ENCODE data around the gene ASXL1. TPM values are rescaled to one million over a fixed set of nuclear protein-coding genes. Genes with fewer than 3 reads are reported as not detected.
A peak's percentile ranks its signal among the peaks of the same experiment; 100 is the strongest.

ASXL1 gene
- total and polyA plus RNA-seq, 9 of the 15 experiments (the other 6 are each of a cell fraction or from before 2014, with no cell fraction given) = 6.5 to 65.3 (median 32.3) TPM

- no peak overlapping the region for H3K27ac ChIP-seq (ENCODE audit: extremely low read depth, low read depth, low read length)
- ChIA-PET POLR2A (interaction anchor here (0.6 kb wide), 1 partner anchor 198 kb away, joined by 3 read pairs; no protein-coding TSS in a partner anchor), CTCF (ENCODE audit: low intra/inter-chr PET ratio) (no interaction called here)
- H3K27me3 ChIP-seq (ENCODE audit: control insufficient read depth in 2 of 2, insufficient read depth in 2 of 2, low read length in 2 of 2) = no peaks in the 10 kb centered on the region
- H4K20me1 ChIP-seq (replicated peaks; ENCODE audit: control insufficient read depth, insufficient read depth, low read length) = peaks cover 4% of the 10 kb centered on the region; the same call in 1 of the 2 replicates
- WGBS (ENCODE audit: insufficient coverage, low coverage, missing lambda C conversion rate) = 89% methylated on average over 20 of the region's 20 CpGs
- H3K79me2 ChIP-seq (ENCODE audit: control insufficient read depth, insufficient read depth, low read length) = no peaks in the 10 kb centered on the region
- BruUV-seq (replicated peaks) = TSS peak; percentile 32
- no peaks in the 10 kb centered on the region for H3K9me1 ChIP-seq (ENCODE audit: control insufficient read depth, insufficient read depth, low read length)
- in situ Hi-C loops (cut with MboI) (no loop called here), intact Hi-C loops (cut with micrococcal nuclease) (no loop called here)
- H3K9ac ChIP-seq (ENCODE audit: insufficient read depth in 1 of 2, low read depth in 2 of 2, low read length in 2 of 2) = 0 out of 4 replicates have a peak overlapping the region, but pooled peaks of 1 of the 2 experiments have one; percentile 27
- H3K4me1 ChIP-seq (replicated peaks in 1 of 2; ENCODE audit: control insufficient read depth in 2 of 2, insufficient read depth in 2 of 2, low read length in 2 of 2) = 0 out of 5 replicates have a peak, but pooled peaks cover 0 to 3% of the 10 kb centered on the region in 2 experiments
- DNase-seq (ENCODE audit: extremely low read depth in 1 of 4, low spot score in 3 of 4) = no peak
- no peak for FAIRE-seq
- H3K4me3 ChIP-seq = no peak overlapping the region
- no peak for ATAC-seq
- TF ChIP-seq TRIM24 (IDR thresholded peaks at IDR 0.05) = no peak
- no peak for TF ChIP-seq POLR2G (IDR thresholded peaks at IDR 0.05; ENCODE audit: low read depth, low read length)
- TF ChIP-seq, protein P1, sequence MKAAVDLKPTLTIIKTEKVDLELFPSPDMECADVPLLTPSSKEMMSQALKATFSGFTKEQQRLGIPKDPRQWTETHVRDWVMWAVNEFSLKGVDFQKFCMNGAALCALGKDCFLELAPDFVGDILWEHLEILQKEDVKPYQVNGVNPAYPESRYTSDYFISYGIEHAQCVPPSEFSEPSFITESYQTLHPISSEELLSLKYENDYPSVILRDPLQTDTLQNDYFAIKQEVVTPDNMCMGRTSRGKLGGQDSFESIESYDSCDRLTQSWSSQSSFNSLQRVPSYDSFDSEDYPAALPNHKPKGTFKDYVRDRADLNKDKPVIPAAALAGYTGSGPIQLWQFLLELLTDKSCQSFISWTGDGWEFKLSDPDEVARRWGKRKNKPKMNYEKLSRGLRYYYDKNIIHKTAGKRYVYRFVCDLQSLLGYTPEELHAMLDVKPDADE (conservative IDR thresholded peaks at IDR 0.05; ENCODE audit: control insufficient read depth, low read depth, low read length) = no peak
- no peak for TF ChIP-seq NR2C1 (IDR thresholded peaks at IDR 0.05)
- no peak for TF ChIP-seq NR2C1 (tag; IDR thresholded peaks at IDR 0.05)
- no peak for TF ChIP-seq MTA1 (IDR thresholded peaks at IDR 0.05; ENCODE audit: borderline replicate concordance)
- TF ChIP-seq IRF1 (CRISPR knock-in tag; IDR thresholded peaks at IDR 0.05; ENCODE audit: borderline replicate concordance) = no peak
- TF ChIP-seq GTF2F1 (IDR thresholded peaks at IDR 0.05; ENCODE audit: low read depth, low read length) = no peak
- no peak for TF ChIP-seq ZFX (CRISPR knock-in tag; IDR thresholded peaks at IDR 0.05)
- no peak for TF ChIP-seq SMAD4 (CRISPR knock-in tag; conservative IDR thresholded peaks at IDR 0.05)
- TF ChIP-seq ZNF551 (CRISPR knock-in tag; IDR thresholded peaks at IDR 0.05) = no peak
- TF ChIP-seq, protein P2, sequence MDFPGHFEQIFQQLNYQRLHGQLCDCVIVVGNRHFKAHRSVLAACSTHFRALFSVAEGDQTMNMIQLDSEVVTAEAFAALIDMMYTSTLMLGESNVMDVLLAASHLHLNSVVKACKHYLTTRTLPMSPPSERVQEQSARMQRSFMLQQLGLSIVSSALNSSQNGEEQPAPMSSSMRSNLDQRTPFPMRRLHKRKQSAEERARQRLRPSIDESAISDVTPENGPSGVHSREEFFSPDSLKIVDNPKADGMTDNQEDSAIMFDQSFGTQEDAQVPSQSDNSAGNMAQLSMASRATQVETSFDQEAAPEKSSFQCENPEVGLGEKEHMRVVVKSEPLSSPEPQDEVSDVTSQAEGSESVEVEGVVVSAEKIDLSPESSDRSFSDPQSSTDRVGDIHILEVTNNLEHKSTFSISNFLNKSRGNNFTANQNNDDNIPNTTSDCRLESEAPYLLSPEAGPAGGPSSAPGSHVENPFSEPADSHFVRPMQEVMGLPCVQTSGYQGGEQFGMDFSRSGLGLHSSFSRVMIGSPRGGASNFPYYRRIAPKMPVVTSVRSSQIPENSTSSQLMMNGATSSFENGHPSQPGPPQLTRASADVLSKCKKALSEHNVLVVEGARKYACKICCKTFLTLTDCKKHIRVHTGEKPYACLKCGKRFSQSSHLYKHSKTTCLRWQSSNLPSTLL (IDR thresholded peaks at IDR 0.05) = no peak
- no peak for TF ChIP-seq TBP (optimal IDR thresholded peaks at IDR 0.05; ENCODE audit: low read depth, low read length)
- TF ChIP-seq MEIS2 (IDR thresholded peaks at IDR 0.05; ENCODE audit: partially characterized antibody) = no peak
- no peak overlapping the region for H3K4me2 ChIP-seq (ENCODE audit: insufficient read depth, low read length)
- peaks cover 98% of the 10 kb centered on the region for H3K36me3 ChIP-seq (ENCODE audit: control insufficient read depth, insufficient read depth, low read length)
- H2AFZ ChIP-seq (ENCODE audit: low read depth, low read length) = no peak overlapping the region
- no peaks in the 10 kb centered on the region for H3K9me3 ChIP-seq (replicated peaks; ENCODE audit: control insufficient read depth, insufficient read depth, low read depth, low read length)
Observed at GRCh38 chr20:32433311-32434021, 75.3 kb downstream of the ASXL1 start.
